IPS DF 6.9 (cell line): ENCODE results near the gene NDUFB8.
A peak's percentile ranks its signal among the peaks of the same experiment; 100 is the strongest.

Source experiments
- DNase-seq: peaks from one replicate; pipeline ENCODE4 v3.0.0-alpha.2; 2013; ENCODE audit warnings: low read depth, low spot score
- H3K27ac ChIP-seq: one replicate; pipeline ENCODE4 v1.5.1; 2013; ENCODE audit warnings: low read length, control low read depth
- H3K27me3 ChIP-seq: 2 replicates; pipeline ENCODE4 v1.6.1; 2013; ENCODE audit warnings: mild to moderate bottlenecking, low read length; ENCODE audit not compliant: control insufficient read depth, insufficient read depth
- H3K36me3 ChIP-seq: 2 replicates; pipeline ENCODE4 v1.6.1; 2013; ENCODE audit warnings: low read length; ENCODE audit not compliant: control insufficient read depth, insufficient read depth
- H3K4me1 ChIP-seq: 2 replicates; pipeline ENCODE4 v1.6.1; 2013; ENCODE audit warnings: low read length; ENCODE audit not compliant: control insufficient read depth, insufficient read depth
- H3K4me3 ChIP-seq: 2 replicates; pipeline ENCODE4 v1.5.1; 2013; ENCODE audit warnings: mild to moderate bottlenecking, low read length
- H3K9me3 ChIP-seq: 2 replicates; pipeline ENCODE4 v1.6.1; 2013; ENCODE audit warnings: low read length, inconsistent platforms; ENCODE audit not compliant: control insufficient read depth, insufficient read depth
- WGBS: extraction: QIAGEN DNeasy Blood & Tissue Kit; methylation state at CpG from one replicate; pipeline ENCODE4 v1.1.7; 2013; ENCODE audit warnings: mixed read lengths, missing lambda C conversion rate; ENCODE audit not compliant: insufficient read length, insufficient coverage; 5-methylcytosine and 5-hydroxymethylcytosine counted together

The NDUFB8 gene

GRCh38 chr10:100522945-100523344, 6.7 kb downstream of the NDUFB8 start:
- Histone ChIP-seq H3K27ac (no peak overlapping the region), H3K4me3 (no peak overlapping the region), H3K9me3 (no peaks in the 10 kb centered on the region), H3K36me3 (peaks cover 18% of the 10 kb centered on the region), H3K27me3 (peaks cover 2% of the 10 kb centered on the region; the same call in 1 of the 2 replicates), H3K4me1 (no peaks in the 10 kb centered on the region)
- no CpG with 5 or more reads among the region's 9 CpGs for WGBS
- DNase-seq, result no peak

- Histone ChIP-seq H3K27me3 (peaks cover 2% of the 10 kb centered on the region; the same call in 1 of the 2 replicates), H3K4me3 (no peak overlapping the region), H3K27ac (no peak overlapping the region), H3K36me3 (peaks cover 18% of the 10 kb centered on the region), H3K9me3 (no peaks in the 10 kb centered on the region), H3K4me1 (no peaks in the 10 kb centered on the region)
- no peak for DNase-seq
- no CpG with 5 or more reads among the region's 5 CpGs for WGBS
These were observed 7.4 kb downstream of the NDUFB8 start for GRCh38 chr10:100522107-100522801.

GRCh38 chr10:100520811-100521210, 8.9 kb downstream of the NDUFB8 start:
- Histone ChIP-seq H3K27ac (no peak overlapping the region), H3K36me3 (peaks cover 8% of the 10 kb centered on the region; the same call in 1 of the 2 replicates), H3K9me3 (no peaks in the 10 kb centered on the region), H3K4me3 (no peak overlapping the region), H3K4me1 (no peaks in the 10 kb centered on the region), H3K27me3 (peaks cover 2% of the 10 kb centered on the region; the same call in 1 of the 2 replicates)
- no peak for DNase-seq
- no CpG with 5 or more reads among the region's 3 CpGs for WGBS

GRCh38 chr10:100519311-100520051, 10.2 kb downstream of the NDUFB8 start, which contains the start of gene SEC31B:
SEC31B (minus strand) TSS chr10:100519861; CDS start chr10:100516952, 2,909 bp downstream.
- peak within 1 kb of the TSS; percentile 32; the same call in 1 of the 2 replicates for H3K4me3 ChIP-seq
- peaks cover 2% of the 10 kb centered on the region; the same call in 1 of the 2 replicates for H3K27me3 ChIP-seq
- no CpG with 5 or more reads among the region's 72 CpGs for WGBS
- no peak within 1 kb of the TSS for H3K27ac ChIP-seq
- H3K36me3 ChIP-seq, result peaks cover 5% of the 10 kb centered on the region; the same call in 1 of the 2 replicates
- H3K9me3 ChIP-seq, result no peaks in the 10 kb centered on the region
- peak; percentile 50 for DNase-seq
- H3K4me1 ChIP-seq, result no peaks in the 10 kb centered on the region

GRCh38 chr10:100518761-100519241, 10.9 kb downstream of the NDUFB8 start:
- WGBS, result no CpG with 5 or more reads among the region's 7 CpGs
- no peaks in the 10 kb centered on the region for H3K36me3 ChIP-seq
- peaks cover 2% of the 10 kb centered on the region; the same call in 1 of the 2 replicates for H3K27me3 ChIP-seq
- no peaks in the 10 kb centered on the region for H3K9me3 ChIP-seq
- no peak overlapping the region for H3K4me3 ChIP-seq
- DNase-seq, result no peak
- H3K4me1 ChIP-seq, result no peaks in the 10 kb centered on the region
- H3K27ac ChIP-seq, result no peak overlapping the region

- no peak overlapping the region for H3K4me3 ChIP-seq
- no peaks in the 10 kb centered on the region for H3K9me3 ChIP-seq
- H3K4me1 ChIP-seq, result no peaks in the 10 kb centered on the region
- H3K27me3 ChIP-seq, result peaks cover 2% of the 10 kb centered on the region; the same call in 1 of the 2 replicates
- no peak for DNase-seq
- no peak overlapping the region for H3K27ac ChIP-seq
- H3K36me3 ChIP-seq, result no peaks in the 10 kb centered on the region
- WGBS, result no CpG with 5 or more reads among the region's 2 CpGs
These were observed 12.8 kb downstream of the NDUFB8 start for GRCh38 chr10:100516847-100517246.

GRCh38 chr10:100515612-100516011, 14.1 kb downstream of the NDUFB8 start:
- Histone ChIP-seq H3K27ac (no peak overlapping the region), H3K4me3 (no peak overlapping the region), H3K4me1 (no peaks in the 10 kb centered on the region), H3K36me3 (no peaks in the 10 kb centered on the region), H3K27me3 (peaks cover 2% of the 10 kb centered on the region; the same call in 1 of the 2 replicates), H3K9me3 (no peaks in the 10 kb centered on the region)
- no peak for DNase-seq
- no CpG with 5 or more reads among the region's 3 CpGs for WGBS

- Histone ChIP-seq H3K4me3 (no peak overlapping the region), H3K9me3 (no peaks in the 10 kb centered on the region), H3K36me3 (no peaks in the 10 kb centered on the region), H3K27ac (no peak overlapping the region), H3K4me1 (no peaks in the 10 kb centered on the region), H3K27me3 (no peaks in the 10 kb centered on the region)
- DNase-seq, result no peak
- no CpG with 5 or more reads among the region's 7 CpGs for WGBS
These were observed 18.9 kb downstream of the NDUFB8 start for GRCh38 chr10:100510533-100511308.

GRCh38 chr10:100509241-100509840, 20.3 kb downstream of the NDUFB8 start:
- Histone ChIP-seq H3K9me3 (no peaks in the 10 kb centered on the region), H3K27me3 (no peaks in the 10 kb centered on the region), H3K36me3 (no peaks in the 10 kb centered on the region), H3K27ac (no peak overlapping the region), H3K4me1 (no peaks in the 10 kb centered on the region), H3K4me3 (no peak overlapping the region)
- WGBS, result no CpG with 5 or more reads among the region's 8 CpGs
- DNase-seq, result no peak
